GM23338 (cell line): Measurements from ENCODE around the gene PPIP5K2. TPM values are rescaled to one million over a fixed set of nuclear protein-coding genes. Genes with fewer than 3 reads are reported as not detected.

Experiments
- ATAC-seq: fragments of 200-7000 bp; cut with Tn5 transposase; 3 replicates; pipeline ENCODE4 v1.9.1; 2020
- DNase-seq: peaks from one replicate; pipeline ENCODE4 v3.0.0-alpha.2; 2015; ENCODE audit warnings: low spot score
- H2AFZ ChIP-seq: fragments of 200-600 bp; sonication (generic); 2 replicates; pipeline ENCODE4 v1.8.0; 2016; ENCODE audit warnings: antibody characterized with exemption, mild to moderate bottlenecking, moderate library complexity
- H3F3A ChIP-seq: fragments of 200-600 bp; sonication (generic); replicated peaks from 2 replicates; pipeline ENCODE4 v1.8.0; 2017; ENCODE audit warnings: antibody characterized with exemption, mixed run types, low read depth
- H3K27ac ChIP-seq: fragments of 200-600 bp; sonication (generic); 2 replicates; pipeline ENCODE4 v1.6.1; 2016; ENCODE audit warnings: low read depth
- H3K27me3 ChIP-seq: fragments of 200-600 bp; sonication (generic); 2 replicates; pipeline ENCODE4 v1.8.0; 2016; ENCODE audit warnings: mild to moderate bottlenecking, mixed run types, moderate library complexity; ENCODE audit not compliant: insufficient read depth
- H3K36me3 ChIP-seq: fragments of 200-600 bp; sonication (generic); 2 replicates; pipeline ENCODE4 v1.8.0; 2016; ENCODE audit warnings: mild to moderate bottlenecking; ENCODE audit not compliant: insufficient read depth
- H3K4me1 ChIP-seq: fragments of 200-600 bp; sonication (generic); 2 replicates; pipeline ENCODE4 v1.8.0; 2016; ENCODE audit warnings: mild to moderate bottlenecking, moderate library complexity; ENCODE audit not compliant: insufficient read depth
- H3K4me2 ChIP-seq: fragments of 200-600 bp; sonication (generic); 2 replicates; pipeline ENCODE4 v1.7.1; 2017; ENCODE audit warnings: mixed run types
- H3K4me3 ChIP-seq: fragments of 200-600 bp; sonication (generic); 2 replicates; pipeline ENCODE4 v1.6.1; 2016; ENCODE audit warnings: mixed run types
- H3K79me2 ChIP-seq: fragments of 200-600 bp; sonication (generic); replicated peaks from 2 replicates; pipeline ENCODE4 v1.8.0; 2017; ENCODE audit warnings: mild to moderate bottlenecking; ENCODE audit not compliant: insufficient read depth
- H3K9me2 ChIP-seq: fragments of 200-600 bp; sonication (generic); 2 replicates; pipeline ENCODE4 v1.8.0; 2017; ENCODE audit not compliant: insufficient read depth
- H4K20me1 ChIP-seq: fragments of 200-600 bp; sonication (generic); replicated peaks from 2 replicates; pipeline ENCODE4 v1.8.0; 2017; ENCODE audit warnings: mild to moderate bottlenecking; ENCODE audit not compliant: insufficient read depth
- H3K27ac Mint-ChIP-seq: 2 replicates; pipeline ENCODE4 v1.8.0; 2020; ENCODE audit warnings: inconsistent platforms, mild to moderate bottlenecking, moderate library complexity, mixed read lengths
- H3K27me3 Mint-ChIP-seq: 3 replicates; pipeline ENCODE4 v1.8.0; 2022; ENCODE audit warnings: low read depth, mild to moderate bottlenecking, moderate library complexity, mixed read lengths, inconsistent platforms; ENCODE audit not compliant: insufficient read depth, poor library complexity
- H3K36me3 Mint-ChIP-seq: 3 replicates; pipeline ENCODE4 v1.8.0; 2021; ENCODE audit warnings: low read depth, mild to moderate bottlenecking, inconsistent platforms, moderate library complexity, mixed read lengths
- H3K4me1 Mint-ChIP-seq: 3 replicates; pipeline ENCODE4 v1.8.0; 2020; ENCODE audit warnings: mild to moderate bottlenecking, inconsistent platforms, mixed read lengths
- H3K4me3 Mint-ChIP-seq: 3 replicates; pipeline ENCODE4 v1.8.0; 2021; ENCODE audit warnings: moderate library complexity, mild to moderate bottlenecking, inconsistent platforms, mixed read lengths
- H3K9me3 Mint-ChIP-seq: 3 replicates; pipeline ENCODE4 v1.8.0; 2020; ENCODE audit warnings: moderate library complexity, mild to moderate bottlenecking, inconsistent platforms, mixed read lengths
- CREB1 ChIP-seq: fragments of 250-450 bp; sonication (Bioruptor Pico); IDR thresholded peaks from 2 replicates; pipeline ENCODE4 v1.5.0; 2020; ENCODE audit warnings: low read depth, mild to moderate bottlenecking, moderate library complexity
- EZH2 ChIP-seq: fragments of 200-600 bp; sonication (generic); IDR thresholded peaks from one replicate; pipeline ENCODE4 v1.8.0; 2017; ENCODE audit warnings: antibody characterized with exemption, mild to moderate bottlenecking, low read depth; ENCODE audit not compliant: unreplicated experiment
- EZH2phosphoT487 ChIP-seq: fragments of 200-600 bp; sonication (generic); IDR thresholded peaks from one replicate; pipeline ENCODE4 v1.8.1; 2018; ENCODE audit warnings: antibody characterized with exemption; ENCODE audit not compliant: unreplicated experiment
- JUNB ChIP-seq: IDR thresholded peaks from one replicate; pipeline ENCODE4 v1.6.1; 2016; ENCODE audit warnings: antibody characterized with exemption; ENCODE audit not compliant: unreplicated experiment
- NANOG ChIP-seq: IDR thresholded peaks from 2 replicates; pipeline ENCODE4 v1.6.1; 2016; ENCODE audit warnings: antibody characterized with exemption, borderline replicate concordance
- POLR2AphosphoS5 ChIP-seq: IDR thresholded peaks from 2 replicates; pipeline ENCODE4 v1.6.1; 2016; ENCODE audit warnings: antibody characterized with exemption, low read depth
- STAT1 ChIP-seq: IDR thresholded peaks from one replicate; pipeline ENCODE4 v1.6.1; 2016; ENCODE audit warnings: antibody characterized with exemption; ENCODE audit not compliant: unreplicated experiment
- ZNF114 ChIP-seq: fragments of 250-450 bp; sonication (Bioruptor Pico); IDR thresholded peaks from 2 replicates; pipeline ENCODE4 v1.5.0; 2020; ENCODE audit warnings: mild to moderate bottlenecking, moderate library complexity
- ZNF331 ChIP-seq: fragments of 250-450 bp; sonication (Bioruptor Pico); IDR thresholded peaks from 2 replicates; pipeline ENCODE4 v1.5.0; 2020; ENCODE audit warnings: low read depth, mild to moderate bottlenecking, moderate library complexity
- polyA plus RNA-seq: library from polyadenylated mRNA; unstranded; fragments of >200 nt; fragmentation: Nextera tagmentation; extraction: Ambion mirVana; gene quantifications from 2 replicates; pipeline ENCODE4 v1.2.1, GENCODE V29; 2016
- total RNA-seq: library from RNA; depleted of rRNA; stranded (reverse); fragments of >200 nt; shearing (Covaris generic); gene quantifications from 2 replicates; pipeline ENCODE4 v1.2.3, GENCODE V29; 2014
- TF ChIP-seq, protein P1 (sequence below): IDR thresholded peaks from one replicate; pipeline ENCODE4 v1.6.1; 2018; ENCODE audit warnings: antibody characterized with exemption; ENCODE audit not compliant: unreplicated experiment
- TF ChIP-seq, protein P2 (sequence below): fragments of 250-450 bp; sonication (Bioruptor Pico); IDR thresholded peaks from 2 replicates; pipeline ENCODE4 v1.5.0; 2020; ENCODE audit warnings: mild to moderate bottlenecking, moderate library complexity
- TF ChIP-seq, protein P3 (sequence below): IDR thresholded peaks from 2 replicates; pipeline ENCODE4 v1.6.1; 2016; ENCODE audit warnings: antibody characterized with exemption

PPIP5K2 gene
- total and polyA plus RNA-seq, 2 experiments from 2014 or later: 41.7 to 45.4 TPM

DNA sequence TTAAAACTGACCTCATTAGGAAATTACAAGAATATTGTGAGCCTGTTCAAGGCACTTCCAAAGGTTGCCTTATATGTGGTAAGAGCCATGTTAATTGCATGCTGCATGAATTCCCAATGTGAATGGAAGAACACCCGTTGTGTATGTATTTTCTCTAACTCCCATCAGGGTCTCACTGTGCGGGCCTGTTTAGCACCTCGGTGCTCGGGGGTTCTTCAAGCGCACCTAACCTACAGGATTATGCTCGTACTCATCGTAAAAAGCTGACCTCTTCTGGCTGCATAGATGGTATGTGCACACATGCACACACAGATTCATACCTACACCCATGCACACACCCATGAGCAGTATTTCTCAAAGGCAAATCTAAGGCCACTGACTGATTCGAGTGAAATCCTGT lies 66.1 kb downstream of the PPIP5K2 start:
- H3K36me3 Mint-ChIP-seq: peaks cover 3% of the 10 kb centered on the region; the same call in 2 of the 3 replicates
- ATAC-seq: no peak
- TF ChIP-seq JUNB (no peak), EZH2 (no peak)
- Histone ChIP-seq H3K36me3 (no peaks in the 10 kb centered on the region), H2AFZ (no peak overlapping the region), H3K27ac (no peak overlapping the region), H3K4me3 (no peak overlapping the region), H3K27me3 (no peaks in the 10 kb centered on the region), H3K9me2 (no peaks in the 10 kb centered on the region), H3F3A (no peaks in the 10 kb centered on the region), H3K4me2 (no peak overlapping the region), H3K4me1 (no peaks in the 10 kb centered on the region), H3K79me2 (no peaks in the 10 kb centered on the region), H4K20me1 (no peaks in the 10 kb centered on the region)
- H3K9me3 Mint-ChIP-seq: no peaks in the 10 kb centered on the region
- DNase-seq: no peak
- peaks cover 2% of the 10 kb centered on the region for H3K27me3 Mint-ChIP-seq
- H3K4me3 Mint-ChIP-seq: no peak overlapping the region
- no peaks in the 10 kb centered on the region for H3K4me1 Mint-ChIP-seq
- no peak overlapping the region for H3K27ac Mint-ChIP-seq

DNA sequence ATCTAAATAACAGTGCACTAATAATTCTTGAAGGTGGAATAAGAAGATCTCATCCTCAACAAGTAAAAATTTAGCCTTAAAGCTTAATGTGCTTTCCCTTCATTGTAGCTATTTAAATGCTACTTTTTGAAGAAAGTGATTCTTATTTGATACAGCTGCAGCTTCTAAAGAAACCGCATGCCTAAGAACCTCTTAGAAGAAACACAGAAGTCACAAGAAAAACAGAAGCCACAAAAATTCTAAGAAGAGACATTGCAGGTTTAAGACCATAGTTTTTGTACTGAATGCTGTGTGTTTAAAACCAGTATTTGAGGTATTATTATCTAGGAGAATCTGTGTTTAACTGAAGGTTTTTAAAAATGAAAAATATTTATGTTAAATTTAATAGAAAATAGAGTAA lies 68.3 kb downstream of the PPIP5K2 start:
- no peak overlapping the region for H3K4me3 ChIP-seq
- no peak overlapping the region for H2AFZ ChIP-seq
- H4K20me1 ChIP-seq: no peaks in the 10 kb centered on the region
- H3K4me1 Mint-ChIP-seq: no peaks in the 10 kb centered on the region
- H3K4me2 ChIP-seq: no peak overlapping the region
- H3K27ac ChIP-seq: no peak overlapping the region
- H3K27me3 ChIP-seq: no peaks in the 10 kb centered on the region
- no peaks in the 10 kb centered on the region for H3K36me3 ChIP-seq
- no peaks in the 10 kb centered on the region for H3K9me3 Mint-ChIP-seq
- no peak for TF ChIP-seq EZH2phosphoT487
- no peak for TF ChIP-seq JUNB
- TF ChIP-seq, protein P1, sequence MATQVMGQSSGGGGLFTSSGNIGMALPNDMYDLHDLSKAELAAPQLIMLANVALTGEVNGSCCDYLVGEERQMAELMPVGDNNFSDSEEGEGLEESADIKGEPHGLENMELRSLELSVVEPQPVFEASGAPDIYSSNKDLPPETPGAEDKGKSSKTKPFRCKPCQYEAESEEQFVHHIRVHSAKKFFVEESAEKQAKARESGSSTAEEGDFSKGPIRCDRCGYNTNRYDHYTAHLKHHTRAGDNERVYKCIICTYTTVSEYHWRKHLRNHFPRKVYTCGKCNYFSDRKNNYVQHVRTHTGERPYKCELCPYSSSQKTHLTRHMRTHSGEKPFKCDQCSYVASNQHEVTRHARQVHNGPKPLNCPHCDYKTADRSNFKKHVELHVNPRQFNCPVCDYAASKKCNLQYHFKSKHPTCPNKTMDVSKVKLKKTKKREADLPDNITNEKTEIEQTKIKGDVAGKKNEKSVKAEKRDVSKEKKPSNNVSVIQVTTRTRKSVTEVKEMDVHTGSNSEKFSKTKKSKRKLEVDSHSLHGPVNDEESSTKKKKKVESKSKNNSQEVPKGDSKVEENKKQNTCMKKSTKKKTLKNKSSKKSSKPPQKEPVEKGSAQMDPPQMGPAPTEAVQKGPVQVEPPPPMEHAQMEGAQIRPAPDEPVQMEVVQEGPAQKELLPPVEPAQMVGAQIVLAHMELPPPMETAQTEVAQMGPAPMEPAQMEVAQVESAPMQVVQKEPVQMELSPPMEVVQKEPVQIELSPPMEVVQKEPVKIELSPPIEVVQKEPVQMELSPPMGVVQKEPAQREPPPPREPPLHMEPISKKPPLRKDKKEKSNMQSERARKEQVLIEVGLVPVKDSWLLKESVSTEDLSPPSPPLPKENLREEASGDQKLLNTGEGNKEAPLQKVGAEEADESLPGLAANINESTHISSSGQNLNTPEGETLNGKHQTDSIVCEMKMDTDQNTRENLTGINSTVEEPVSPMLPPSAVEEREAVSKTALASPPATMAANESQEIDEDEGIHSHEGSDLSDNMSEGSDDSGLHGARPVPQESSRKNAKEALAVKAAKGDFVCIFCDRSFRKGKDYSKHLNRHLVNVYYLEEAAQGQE: no peak
- TF ChIP-seq STAT1: no peak
- TF ChIP-seq CREB1 (CRISPR knock-in tag): no peak
- TF ChIP-seq ZNF114 (CRISPR knock-in tag): no peak
- TF ChIP-seq NANOG: no peak
- no peak for TF ChIP-seq POLR2AphosphoS5
- TF ChIP-seq EZH2: no peak
- TF ChIP-seq, protein P2, sequence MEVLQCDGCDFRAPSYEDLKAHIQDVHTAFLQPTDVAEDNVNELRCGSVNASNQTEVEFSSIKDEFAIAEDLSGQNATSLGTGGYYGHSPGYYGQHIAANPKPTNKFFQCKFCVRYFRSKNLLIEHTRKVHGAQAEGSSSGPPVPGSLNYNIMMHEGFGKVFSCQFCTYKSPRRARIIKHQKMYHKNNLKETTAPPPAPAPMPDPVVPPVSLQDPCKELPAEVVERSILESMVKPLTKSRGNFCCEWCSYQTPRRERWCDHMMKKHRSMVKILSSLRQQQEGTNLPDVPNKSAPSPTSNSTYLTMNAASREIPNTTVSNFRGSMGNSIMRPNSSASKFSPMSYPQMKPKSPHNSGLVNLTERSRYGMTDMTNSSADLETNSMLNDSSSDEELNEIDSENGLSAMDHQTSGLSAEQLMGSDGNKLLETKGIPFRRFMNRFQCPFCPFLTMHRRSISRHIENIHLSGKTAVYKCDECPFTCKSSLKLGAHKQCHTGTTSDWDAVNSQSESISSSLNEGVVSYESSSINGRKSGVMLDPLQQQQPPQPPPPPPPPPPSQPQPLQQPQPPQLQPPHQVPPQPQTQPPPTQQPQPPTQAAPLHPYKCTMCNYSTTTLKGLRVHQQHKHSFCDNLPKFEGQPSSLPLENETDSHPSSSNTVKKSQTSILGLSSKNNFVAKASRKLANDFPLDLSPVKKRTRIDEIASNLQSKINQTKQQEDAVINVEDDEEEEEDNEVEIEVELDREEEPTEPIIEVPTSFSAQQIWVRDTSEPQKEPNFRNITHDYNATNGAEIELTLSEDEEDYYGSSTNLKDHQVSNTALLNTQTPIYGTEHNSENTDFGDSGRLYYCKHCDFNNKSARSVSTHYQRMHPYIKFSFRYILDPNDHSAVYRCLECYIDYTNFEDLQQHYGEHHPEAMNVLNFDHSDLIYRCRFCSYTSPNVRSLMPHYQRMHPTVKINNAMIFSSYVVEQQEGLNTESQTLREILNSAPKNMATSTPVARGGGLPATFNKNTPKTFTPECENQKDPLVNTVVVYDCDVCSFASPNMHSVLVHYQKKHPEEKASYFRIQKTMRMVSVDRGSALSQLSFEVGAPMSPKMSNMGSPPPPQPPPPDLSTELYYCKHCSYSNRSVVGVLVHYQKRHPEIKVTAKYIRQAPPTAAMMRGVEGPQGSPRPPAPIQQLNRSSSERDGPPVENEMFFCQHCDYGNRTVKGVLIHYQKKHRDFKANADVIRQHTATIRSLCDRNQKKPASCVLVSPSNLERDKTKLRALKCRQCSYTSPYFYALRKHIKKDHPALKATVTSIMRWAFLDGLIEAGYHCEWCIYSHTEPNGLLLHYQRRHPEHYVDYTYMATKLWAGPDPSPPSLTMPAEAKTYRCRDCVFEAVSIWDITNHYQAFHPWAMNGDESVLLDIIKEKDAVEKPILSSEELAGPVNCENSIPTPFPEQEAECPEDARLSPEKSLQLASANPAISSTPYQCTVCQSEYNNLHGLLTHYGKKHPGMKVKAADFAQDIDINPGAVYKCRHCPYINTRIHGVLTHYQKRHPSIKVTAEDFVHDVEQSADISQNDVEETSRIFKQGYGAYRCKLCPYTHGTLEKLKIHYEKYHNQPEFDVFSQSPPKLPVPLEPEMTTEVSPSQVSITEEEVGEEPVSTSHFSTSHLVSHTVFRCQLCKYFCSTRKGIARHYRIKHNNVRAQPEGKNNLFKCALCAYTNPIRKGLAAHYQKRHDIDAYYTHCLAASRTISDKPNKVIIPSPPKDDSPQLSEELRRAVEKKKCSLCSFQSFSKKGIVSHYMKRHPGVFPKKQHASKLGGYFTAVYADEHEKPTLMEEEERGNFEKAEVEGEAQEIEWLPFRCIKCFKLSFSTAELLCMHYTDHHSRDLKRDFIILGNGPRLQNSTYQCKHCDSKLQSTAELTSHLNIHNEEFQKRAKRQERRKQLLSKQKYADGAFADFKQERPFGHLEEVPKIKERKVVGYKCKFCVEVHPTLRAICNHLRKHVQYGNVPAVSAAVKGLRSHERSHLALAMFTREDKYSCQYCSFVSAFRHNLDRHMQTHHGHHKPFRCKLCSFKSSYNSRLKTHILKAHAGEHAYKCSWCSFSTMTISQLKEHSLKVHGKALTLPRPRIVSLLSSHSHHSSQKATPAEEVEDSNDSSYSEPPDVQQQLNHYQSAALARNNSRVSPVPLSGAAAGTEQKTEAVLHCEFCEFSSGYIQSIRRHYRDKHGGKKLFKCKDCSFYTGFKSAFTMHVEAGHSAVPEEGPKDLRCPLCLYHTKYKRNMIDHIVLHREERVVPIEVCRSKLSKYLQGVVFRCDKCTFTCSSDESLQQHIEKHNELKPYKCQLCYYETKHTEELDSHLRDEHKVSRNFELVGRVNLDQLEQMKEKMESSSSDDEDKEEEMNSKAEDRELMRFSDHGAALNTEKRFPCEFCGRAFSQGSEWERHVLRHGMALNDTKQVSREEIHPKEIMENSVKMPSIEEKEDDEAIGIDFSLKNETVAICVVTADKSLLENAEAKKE (CRISPR knock-in tag): no peak
- TF ChIP-seq ZNF331 (CRISPR knock-in tag): no peak
- TF ChIP-seq, protein P3, sequence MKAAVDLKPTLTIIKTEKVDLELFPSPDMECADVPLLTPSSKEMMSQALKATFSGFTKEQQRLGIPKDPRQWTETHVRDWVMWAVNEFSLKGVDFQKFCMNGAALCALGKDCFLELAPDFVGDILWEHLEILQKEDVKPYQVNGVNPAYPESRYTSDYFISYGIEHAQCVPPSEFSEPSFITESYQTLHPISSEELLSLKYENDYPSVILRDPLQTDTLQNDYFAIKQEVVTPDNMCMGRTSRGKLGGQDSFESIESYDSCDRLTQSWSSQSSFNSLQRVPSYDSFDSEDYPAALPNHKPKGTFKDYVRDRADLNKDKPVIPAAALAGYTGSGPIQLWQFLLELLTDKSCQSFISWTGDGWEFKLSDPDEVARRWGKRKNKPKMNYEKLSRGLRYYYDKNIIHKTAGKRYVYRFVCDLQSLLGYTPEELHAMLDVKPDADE: no peak
- no peaks in the 10 kb centered on the region for H3K4me1 ChIP-seq
- no peak overlapping the region for H3K27ac Mint-ChIP-seq
- H3K79me2 ChIP-seq: no peaks in the 10 kb centered on the region
- peaks cover 3% of the 10 kb centered on the region; the same call in 2 of the 3 replicates for H3K36me3 Mint-ChIP-seq
- H3F3A ChIP-seq: no peaks in the 10 kb centered on the region
- no peaks in the 10 kb centered on the region for H3K27me3 Mint-ChIP-seq
- ATAC-seq (no peak), DNase-seq (no peak)
- H3K4me3 Mint-ChIP-seq: no peak overlapping the region
- H3K9me2 ChIP-seq: no peaks in the 10 kb centered on the region
